HepG2 (cell line): Measurements from ENCODE around the gene PHKG2. TPM values are rescaled to one million over a fixed set of nuclear protein-coding genes. Genes with fewer than 3 reads are reported as not detected.
A peak's percentile ranks its signal among the peaks of the same experiment; 100 is the strongest.

Experiments
- ASH2L ChIP-seq: fragments of 300-600, 200-600 bp; sonication (generic); IDR thresholded peaks from 2 replicates; pipeline ENCODE4 v1.7.0; 2017; ENCODE audit warnings: low read depth, mild to moderate bottlenecking, moderate library complexity, mixed read lengths, low read length; ENCODE audit not compliant: insufficient read length
- BCL6 ChIP-seq: IDR thresholded peaks from 2 replicates; pipeline ENCODE4 v1.6.1; 2016; ENCODE audit warnings: missing genetic modification reagents, missing compliant biosample characterization
- CSRNP2 ChIP-seq: sonication (generic); formaldehyde crosslinking; conservative IDR thresholded peaks from 2 replicates; pipeline ENCODE4 v1.8.0; 2022; ENCODE audit warnings: low read depth, missing genetic modification reagents
- DDIT3 ChIP-seq: sonication (generic); formaldehyde crosslinking; IDR thresholded peaks from 2 replicates; pipeline ENCODE4 v1.4.0; 2020; ENCODE audit warnings: mild to moderate bottlenecking, missing genetic modification reagents
- FOXP4 ChIP-seq: sonication (generic); formaldehyde crosslinking; IDR thresholded peaks from 2 replicates; pipeline ENCODE4 v1.4.0; 2020; ENCODE audit warnings: missing genetic modification reagents
- HNF4G ChIP-seq, 2 experiments: sonication (generic) in 1 of 2; formaldehyde crosslinking in 1 of 2; IDR thresholded peaks; 2 replicates each; pipeline versions ENCODE4 v1.4.0 to v1.6.1; 2011 to 2020; ENCODE audit warnings: borderline replicate concordance in 2 of 2, low read depth in 2 of 2, mild to moderate bottlenecking in 2 of 2, low read length in 1 of 2, missing genetic modification reagents in 1 of 2, moderate library complexity in 1 of 2
- PLRG1 ChIP-seq: fragments of 450-650 bp; conservative IDR thresholded peaks from 2 replicates; pipeline ENCODE4 v1.6.1; 2016
- RERE ChIP-seq: IDR thresholded peaks from 2 replicates; pipeline ENCODE4 v1.6.1; 2016; ENCODE audit warnings: low read depth, missing genetic modification reagents, missing compliant biosample characterization
- RXRB ChIP-seq: IDR thresholded peaks from 2 replicates; pipeline ENCODE4 v1.6.1; 2016; ENCODE audit warnings: borderline replicate concordance, missing genetic modification reagents, missing compliant biosample characterization
- TGIF2 ChIP-seq: IDR thresholded peaks from 2 replicates; pipeline ENCODE4 v1.6.1; 2016; ENCODE audit warnings: control low read depth, missing compliant biosample characterization
- ZBED4 ChIP-seq: sonication (generic); formaldehyde crosslinking; IDR thresholded peaks from 2 replicates; pipeline ENCODE4 v1.4.0; 2020; ENCODE audit warnings: missing genetic modification reagents, borderline replicate concordance
- ZNF124 ChIP-seq: sonication (generic); formaldehyde crosslinking; IDR thresholded peaks from 2 replicates; pipeline ENCODE4 v1.4.0; 2020; ENCODE audit warnings: missing genetic modification reagents
- ZNF180 ChIP-seq: sonication (generic); formaldehyde crosslinking; IDR thresholded peaks from 2 replicates; pipeline ENCODE4 v1.4.0; 2020; ENCODE audit warnings: low read depth, missing genetic modification reagents, borderline replicate concordance
- ZNF282 ChIP-seq: fragments of 450-650 bp; IDR thresholded peaks from 2 replicates; pipeline ENCODE4 v1.6.1; 2018; ENCODE audit not compliant: partially characterized antibody
- polyA plus RNA-seq, 8 experiments: library from polyadenylated mRNA; depleted of rRNA in 3 of 8; stranded (reverse) in 7 of 8; unstranded in 1 of 8; fragments of >200 nt; fragmentation: Illumina TruSeq in 4 of 8; extraction: Trizol in 4 of 8; gene quantifications; 2 replicates each; pipeline versions ENCODE4 v1.2.1 to v1.2.3, GENCODE V29; 2011 to 2016; ENCODE audit warnings: low read depth in 4 of 8, missing spikeins in 1 of 8, mixed read lengths in 1 of 8; ENCODE audit not compliant: insufficient read depth in 1 of 8
- total RNA-seq, 5 experiments: library from RNA; depleted of rRNA; stranded (reverse); fragments of >200 nt; fragmentation: Illumina TruSeq; extraction: Trizol; gene quantifications; 2 replicates each; pipeline ENCODE4 v1.2.3, GENCODE V29; 2016; ENCODE audit warnings: low read depth in 1 of 5

Gene PHKG2
- total and polyA plus RNA-seq, 2 of the 13 experiments (the other 11 are each of a cell fraction or from before 2014, with no cell fraction given): 37.4 to 42.1 TPM

GRCh38 chr16:30775392-30776188, 27.4 kb downstream of the PHKG2 start (continued):
- no peak for TF ChIP-seq CSRNP2 (CRISPR knock-in tag)
- peak; percentile 84 for TF ChIP-seq ASH2L
- TF ChIP-seq TGIF2 (CRISPR knock-in tag): peak; percentile 87
- TF ChIP-seq ZNF124 (CRISPR knock-in tag): peak; percentile 87; the same call in 1 of the 2 replicates
- peak; percentile 54; the same call in 1 of the 2 replicates for TF ChIP-seq BCL6
- TF ChIP-seq RERE: no peak
- TF ChIP-seq ZNF282: no peak
- TF ChIP-seq ZNF180: peak; percentile 86; the same call in 1 of the 2 replicates
- TF ChIP-seq RXRB (CRISPR knock-in tag): peak; percentile 54; the same call in 1 of the 2 replicates
- TF ChIP-seq DDIT3: no peak
- TF ChIP-seq FOXP4 (CRISPR knock-in tag): no peak; the same call in 1 of the 2 replicates
- TF ChIP-seq ZBED4 (CRISPR knock-in tag): peak; percentile 71; the same call in 1 of the 2 replicates
- peak; percentile 74 for TF ChIP-seq HNF4G (IDR thresholded peaks at IDR 0.05; ENCODE audit: borderline replicate concordance, low read depth, low read length)
- peak; percentile 74 for TF ChIP-seq HNF4G (CRISPR knock-in tag; IDR thresholded peaks at IDR 0.05; ENCODE audit: borderline replicate concordance, low read depth)
- TF ChIP-seq PLRG1: no peak
